GM18505 (cell line): ENCODE measurements around the gene ZC3H12D.
"Not testable (repeated sequence)": the region's sequence is repeated elsewhere in the genome, so short reads cannot be mapped to it uniquely, and the experiment has no call there.

Experiments used
- ATAC-seq: cut with Tn5 transposase; IDR thresholded peaks from one replicate; pipeline ENCODE4 v1.9.1; 2021; ENCODE audit not compliant: unreplicated experiment
- POLR2A ChIP-seq: IDR thresholded peaks from 4 replicates; pipeline ENCODE4 v1.6.1; 2011; ENCODE audit warnings: borderline replicate concordance; ENCODE audit not compliant: insufficient read depth, insufficient read length; ENCODE audit errors: extremely low read depth

The ZC3H12D gene

DNA sequence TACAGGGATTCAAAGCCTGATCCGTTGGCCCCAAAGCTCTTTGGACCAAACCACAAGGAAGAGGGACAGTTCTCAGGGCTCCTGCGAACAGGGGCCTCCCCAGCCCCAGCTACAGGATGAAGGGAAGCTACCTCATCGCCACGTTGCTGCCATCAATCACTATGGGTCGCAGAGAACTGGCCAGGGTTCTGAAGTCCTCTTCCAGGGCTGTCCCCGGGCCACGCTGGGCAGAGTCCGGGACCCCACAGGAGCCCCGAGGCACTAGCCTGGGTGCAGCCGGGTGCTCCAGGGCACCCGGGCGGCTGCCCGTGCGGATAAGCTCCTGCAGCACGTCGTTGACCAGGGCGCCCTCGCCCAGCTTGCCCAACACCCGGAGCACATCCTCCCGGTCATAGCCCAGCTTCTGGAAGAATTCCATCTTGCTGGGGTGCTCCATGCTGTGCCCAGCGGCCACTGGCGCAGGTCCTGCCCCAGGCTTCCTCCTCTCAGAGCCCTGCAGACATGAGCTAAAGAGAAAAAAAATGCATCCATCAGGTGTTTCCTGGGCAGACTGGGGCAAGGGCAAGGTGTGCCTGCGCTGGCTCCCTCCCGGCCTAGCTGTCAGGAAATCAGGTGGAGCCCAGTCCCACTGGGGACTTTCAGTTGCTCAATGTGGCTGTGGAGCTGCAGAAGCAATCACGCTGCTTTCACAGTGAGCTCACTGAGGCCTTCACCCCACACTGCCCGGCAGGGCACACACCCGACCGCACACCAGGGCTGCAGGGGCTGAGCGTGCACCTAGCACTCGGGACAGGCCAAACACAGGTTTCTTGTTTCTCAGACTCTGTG, 10.5 kb downstream of the ZC3H12D start:
- no peak for TF ChIP-seq POLR2A
- no peak for ATAC-seq

DNA sequence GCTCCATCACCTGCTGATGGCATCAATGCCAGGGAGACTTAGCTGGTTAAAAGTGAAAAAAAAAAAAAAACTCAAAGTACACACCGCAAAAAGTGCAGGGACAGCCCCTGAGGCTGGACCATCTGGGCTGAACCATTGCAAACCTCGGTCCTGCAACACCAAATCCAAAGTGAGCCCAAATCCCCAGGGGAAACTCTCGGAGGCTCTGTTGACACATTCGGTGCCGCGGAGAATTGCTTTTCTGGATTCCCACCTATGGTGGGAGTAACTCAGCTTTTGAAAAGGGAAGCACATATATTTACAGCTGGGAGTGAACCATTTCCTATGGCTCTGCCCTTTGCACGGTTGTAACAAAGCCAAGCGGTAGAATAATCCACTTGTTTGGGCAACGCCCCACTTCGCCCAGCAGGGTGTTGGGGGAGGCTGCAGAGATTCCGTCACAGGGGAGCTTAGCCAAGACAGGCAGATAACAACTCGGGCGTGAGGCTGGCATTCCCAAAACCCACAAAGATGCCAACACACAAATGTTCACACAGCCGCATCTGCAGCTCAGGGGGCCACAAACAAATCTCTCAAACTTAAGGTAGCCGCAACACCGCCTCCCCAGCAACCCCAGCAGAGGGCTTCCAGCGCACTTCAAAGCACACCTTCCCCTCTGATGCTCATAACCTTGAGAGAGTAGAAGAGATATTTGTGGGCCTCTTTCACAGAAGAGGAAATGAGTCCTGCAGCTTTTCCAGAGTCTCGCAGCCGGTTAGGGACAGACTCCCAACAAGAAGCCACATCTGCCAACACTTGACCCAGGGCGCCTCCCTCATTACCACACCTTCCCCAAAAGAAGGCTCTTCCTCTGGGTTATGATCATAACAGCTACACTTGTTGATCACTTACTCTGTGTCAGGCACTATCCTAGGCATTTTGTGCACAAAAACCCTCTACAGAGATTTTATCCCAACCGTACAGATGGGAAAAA, 11.4 kb downstream of the ZC3H12D start:
- TF ChIP-seq POLR2A, result no peak
- ATAC-seq, result no peak

DNA sequence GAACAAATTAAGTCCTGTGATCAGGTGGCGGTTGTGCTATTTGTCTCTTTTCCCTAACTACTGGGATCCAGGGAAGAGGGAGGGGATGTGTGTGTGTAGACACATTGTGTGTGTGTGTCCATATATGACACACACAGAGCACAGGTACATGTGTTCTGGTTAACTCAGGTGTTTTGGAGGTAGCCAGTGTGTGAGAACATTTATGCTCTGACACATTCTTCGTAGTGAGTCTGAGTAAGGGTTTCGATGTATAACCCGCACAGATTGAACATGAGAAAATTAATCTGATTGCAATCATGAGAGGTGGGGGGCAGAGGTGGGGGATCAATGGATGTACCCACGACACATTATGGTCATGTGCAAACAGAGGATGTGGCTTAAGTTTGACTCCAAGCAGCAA, 12.6 kb downstream of the ZC3H12D start:
- no peak for ATAC-seq
- TF ChIP-seq POLR2A, result no peak

DNA sequence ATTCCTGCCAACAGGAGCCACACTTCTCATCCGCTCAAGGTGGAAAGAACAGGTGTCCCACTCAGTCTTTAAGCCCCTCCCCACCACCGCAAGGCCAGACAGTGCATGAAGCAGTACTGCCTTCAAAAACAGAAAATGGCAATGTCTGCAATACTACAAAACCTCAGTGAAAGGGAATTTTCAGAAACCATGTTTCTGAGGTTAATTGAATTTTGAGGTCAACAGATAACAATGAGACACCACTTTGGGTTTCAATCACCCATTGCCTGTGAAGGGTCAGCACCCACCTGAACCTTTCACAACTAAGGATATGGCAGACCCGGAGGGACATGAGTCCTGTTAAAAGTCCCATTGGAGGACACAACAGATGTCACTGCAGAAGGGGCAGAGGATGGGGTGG, 13.0 kb downstream of the ZC3H12D start:
- TF ChIP-seq POLR2A, result no peak
- no peak for ATAC-seq

DNA sequence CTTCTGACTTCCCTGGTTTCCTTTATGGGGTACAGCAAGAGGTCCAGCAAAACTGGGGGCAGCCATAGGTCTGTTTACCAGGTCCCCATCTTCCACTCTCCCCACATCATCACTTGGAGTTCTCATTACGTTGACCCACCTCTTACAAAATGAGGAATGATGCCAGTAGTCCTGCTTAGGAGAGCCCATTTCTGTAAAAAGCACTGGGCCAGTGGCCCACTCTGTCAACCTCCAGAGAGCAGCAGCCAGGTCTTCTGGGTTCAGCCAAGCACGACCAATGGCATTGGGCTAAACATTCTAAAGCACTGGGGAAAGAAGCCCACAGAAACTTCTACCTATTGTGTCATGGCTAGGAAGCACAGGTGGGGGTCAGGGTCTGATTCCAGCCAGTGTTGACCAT, 13.9 kb downstream of the ZC3H12D start:
- no peak for ATAC-seq
- TF ChIP-seq POLR2A, result no peak

DNA sequence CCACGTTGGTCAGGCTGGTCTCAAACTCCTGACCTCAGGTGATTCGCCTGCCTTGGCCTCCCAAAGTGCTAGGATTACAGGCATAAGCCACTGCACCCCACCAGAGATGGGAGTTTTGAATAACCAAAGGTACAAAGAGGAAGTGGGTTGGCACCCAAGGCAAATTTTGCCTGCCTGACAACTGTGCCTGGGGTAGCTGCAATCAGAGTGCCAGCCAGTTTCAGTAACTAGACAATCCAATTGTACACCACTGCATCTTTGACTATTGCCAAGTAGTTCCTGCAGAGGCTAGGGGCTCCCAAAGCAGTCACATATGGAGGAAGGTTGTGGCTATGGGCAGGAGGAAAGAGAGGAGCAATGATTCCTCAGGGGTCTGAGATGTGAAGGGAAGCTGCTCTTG, 16.6 kb downstream of the ZC3H12D start:
- no peak for TF ChIP-seq POLR2A

DNA sequence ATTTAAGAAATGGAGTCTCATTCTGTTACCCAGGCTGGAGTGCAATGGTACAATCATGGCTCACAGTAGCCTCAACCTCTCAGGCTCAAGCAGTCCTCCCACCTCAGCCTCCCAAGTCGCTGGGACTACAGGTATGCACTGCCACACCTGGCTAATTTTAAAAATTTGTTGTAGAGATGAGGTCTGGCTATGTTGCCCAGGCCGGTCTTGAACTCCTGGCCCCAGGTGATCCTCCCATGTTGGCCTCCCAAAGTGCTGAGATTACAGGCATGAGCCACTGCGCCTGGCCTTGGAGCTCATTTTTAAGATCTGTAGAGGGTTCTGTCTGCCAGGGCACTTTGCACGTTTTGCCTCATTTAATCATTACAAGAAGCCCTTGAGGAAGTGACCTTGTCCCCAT, 17.5 kb downstream of the ZC3H12D start:
- no peak for ATAC-seq
- TF ChIP-seq POLR2A, result no peak

More for the DNA sequence above, 16.6 kb downstream of the ZC3H12D start:
- no peak for ATAC-seq

DNA sequence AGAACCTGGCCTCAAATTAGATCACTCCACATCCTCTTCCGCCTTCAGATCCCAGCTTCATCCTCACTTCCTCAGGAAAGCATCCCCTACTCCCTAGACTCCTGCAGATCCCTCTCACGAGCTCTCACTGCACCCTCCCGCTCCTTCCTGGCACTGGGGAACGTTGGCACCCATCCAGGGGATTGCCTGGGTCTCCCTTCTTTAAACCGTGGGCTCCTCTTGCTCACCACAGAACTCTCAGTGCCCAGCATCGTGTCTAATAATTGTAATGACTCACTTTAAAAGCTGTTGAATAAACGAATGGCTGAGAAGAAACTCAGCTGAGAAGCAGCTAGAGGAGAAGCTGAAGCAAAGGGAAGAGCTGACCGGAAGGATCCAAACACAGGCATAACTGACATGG, 20.4 kb downstream of the ZC3H12D start:
- no peak for TF ChIP-seq POLR2A
- no peak for ATAC-seq

DNA sequence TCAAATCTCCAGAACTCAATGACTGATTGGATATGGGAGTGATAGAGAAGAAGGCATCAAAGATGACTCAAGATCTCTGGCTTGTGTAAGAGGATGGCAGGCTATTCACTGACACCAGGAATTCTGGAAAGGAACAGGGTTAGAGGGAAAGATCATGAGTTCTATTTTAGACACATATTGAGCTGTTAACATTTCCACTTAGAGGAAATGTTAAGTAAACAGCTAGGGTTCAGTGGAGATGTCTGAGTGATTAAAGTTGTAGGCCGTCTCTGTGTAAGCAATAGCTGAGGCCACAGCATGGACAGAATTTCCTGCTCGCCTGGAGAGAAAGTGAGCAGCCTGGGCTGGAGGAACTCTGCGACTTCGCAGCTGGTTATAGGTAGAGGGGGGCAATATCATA, 21.0 kb downstream of the ZC3H12D start:
- no peak for ATAC-seq
- no peak for TF ChIP-seq POLR2A

DNA sequence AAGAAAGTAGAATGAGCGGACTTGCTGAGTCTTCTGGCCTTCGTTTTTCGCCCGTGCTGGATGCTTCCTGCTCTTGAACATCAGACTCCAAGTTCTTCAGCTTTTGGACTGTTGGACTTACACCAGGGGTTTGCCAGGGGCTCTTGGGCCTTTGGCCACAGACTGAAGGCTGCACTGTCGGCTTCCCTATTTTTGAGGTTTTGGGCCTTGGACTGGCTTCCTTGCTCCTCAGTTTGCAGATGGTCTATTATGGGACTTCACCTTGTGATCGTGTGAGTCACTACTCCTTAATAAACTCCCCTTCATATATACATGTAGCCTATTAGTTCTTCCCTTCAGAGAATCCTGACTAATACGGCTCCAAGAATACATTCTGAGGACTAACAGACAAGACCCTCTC, 22.1 kb downstream of the ZC3H12D start:
- ATAC-seq, result not testable (repeated sequence)

DNA sequence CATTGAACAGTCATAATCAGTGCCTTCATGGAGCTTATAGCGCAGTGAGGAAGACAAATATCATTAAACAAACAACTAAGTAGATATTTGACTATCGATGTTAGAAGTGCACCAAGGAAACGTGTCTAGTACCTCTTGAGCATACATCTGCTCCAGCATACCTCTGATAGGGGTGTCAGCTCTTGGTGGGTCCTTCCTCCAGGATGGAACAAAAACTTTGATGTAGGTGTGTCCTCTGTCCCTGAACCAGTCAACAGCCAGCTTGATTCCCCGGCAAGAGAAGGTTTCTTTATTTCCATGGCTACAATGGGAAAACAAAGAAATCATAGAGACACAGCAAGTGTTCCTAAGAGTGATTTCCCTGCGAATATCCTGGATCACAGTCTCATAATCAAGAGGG, 23.1 kb downstream of the ZC3H12D start:
- no peak for TF ChIP-seq POLR2A
- no peak for ATAC-seq

DNA sequence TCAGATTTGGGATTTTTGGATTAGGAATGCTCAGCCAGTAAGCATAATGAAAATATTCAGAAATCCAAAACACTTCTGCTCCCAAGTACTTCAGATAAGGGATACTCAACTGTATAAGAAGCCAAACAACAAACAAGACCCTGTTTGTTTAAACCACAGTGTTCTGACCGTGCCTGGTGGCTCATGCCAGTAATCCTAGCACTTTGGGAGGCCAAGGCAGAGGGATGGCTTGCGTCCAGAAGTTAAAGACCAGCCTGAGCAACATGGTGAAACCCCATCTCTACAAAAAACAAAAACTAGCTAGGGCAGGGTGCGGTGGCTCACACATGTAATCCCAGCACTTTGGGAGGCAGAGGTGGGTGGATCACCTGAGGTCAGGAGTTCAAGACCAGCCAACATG, 24.6 kb downstream of the ZC3H12D start:
- ATAC-seq, result not testable (repeated sequence)

DNA sequence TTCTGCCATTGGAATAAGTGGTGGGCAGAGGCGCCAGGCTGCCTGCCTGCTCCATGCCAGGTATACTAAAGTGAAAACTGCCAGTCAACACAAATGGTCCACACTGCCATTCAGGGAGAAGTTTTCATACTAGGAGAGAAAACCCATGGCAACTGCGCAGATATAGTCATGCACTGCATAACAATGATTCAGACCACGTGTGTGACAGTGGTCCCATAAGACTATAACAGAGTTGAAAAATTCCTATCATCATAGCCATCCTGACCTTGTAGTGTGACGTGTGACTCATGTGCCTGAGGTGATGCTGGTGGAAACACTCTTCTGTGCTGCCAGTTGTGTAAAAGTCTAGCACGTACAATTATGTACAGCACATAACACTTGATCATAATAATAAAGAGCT, 25.1 kb downstream of the ZC3H12D start:
- ATAC-seq, result no peak
- no peak for TF ChIP-seq POLR2A

DNA sequence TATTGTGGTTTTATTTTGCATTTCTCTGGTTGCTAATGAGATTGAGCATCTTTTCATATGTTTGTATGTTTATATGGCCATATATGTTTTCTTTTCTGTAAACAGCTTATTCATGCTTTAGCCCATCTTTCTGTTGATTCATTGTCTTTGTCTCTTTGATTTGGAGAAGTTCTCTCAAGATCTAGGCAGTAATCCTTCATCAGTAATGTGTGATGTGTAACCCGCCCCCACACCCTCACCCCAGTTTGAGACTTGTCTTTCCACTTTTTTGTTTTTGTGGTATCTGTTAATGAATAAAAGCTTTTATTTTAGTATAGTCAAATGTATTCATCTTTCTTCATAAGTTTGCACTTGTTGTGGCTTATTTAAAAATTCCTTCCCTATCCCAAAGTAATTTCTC, 26.0 kb downstream of the ZC3H12D start:
- no peak for TF ChIP-seq POLR2A
- no peak for ATAC-seq
